Prostate gland (tissue), 2 donors: ENCODE measurements around the gene SST. TPM values are rescaled to one million over a fixed set of nuclear protein-coding genes. Genes with fewer than 3 reads are reported as not detected.

ENCODE experiments used
- DNase-seq: peaks from one replicate; pipeline ENCODE4 v3.0.0-alpha.2; 2019; ENCODE audit warnings: low spot score
- H3K27ac ChIP-seq, 2 donors: fragments of 200-600 bp; sonication (generic); 2 replicates each; pipeline ENCODE4 v1.5.1; 2017 to 2019
- H3K27me3 ChIP-seq: fragments of 200-600 bp; sonication (generic); replicated peaks from 2 replicates; pipeline ENCODE4 v1.5.1; 2019; ENCODE audit not compliant: insufficient read depth
- H3K36me3 ChIP-seq, 2 donors: fragments of 200-600 bp; sonication (generic); 1 replicate in 1 of 2; 2 replicates in 1 of 2; pipeline versions ENCODE4 v1.5.1 to v1.8.1; 2017 to 2019
- H3K4me1 ChIP-seq: fragments of 200-600 bp; sonication (generic); replicated peaks from 2 replicates; pipeline ENCODE4 v1.5.1; 2019
- H3K4me3 ChIP-seq, 2 donors: fragments of 200-600 bp; sonication (generic); 2 replicates each; pipeline ENCODE4 v1.5.1; 2017 to 2019
- H3K9me3 ChIP-seq: fragments of 200-600 bp; sonication (generic); 2 replicates; pipeline ENCODE4 v1.5.1; 2017
- CTCF ChIP-seq, 4 experiments: fragments of 200-600 bp in 2 of 4; fragments of 450-650 bp in 2 of 4; sonication (generic) in 2 of 4; IDR thresholded peaks; 1 replicate in 3 of 4; 2 replicates in 1 of 4; pipeline ENCODE4 v1.5.1; 2016 to 2019; ENCODE audit warnings: antibody characterized with exemption in 4 of 4, mild to moderate bottlenecking in 2 of 4, moderate library complexity in 2 of 4
- POLR2A ChIP-seq: fragments of 450-650 bp; IDR thresholded peaks from one replicate; pipeline ENCODE4 v1.6.1; 2016; ENCODE audit warnings: antibody characterized with exemption, mild to moderate bottlenecking
- POLR2AphosphoS5 ChIP-seq: sonication (generic); formaldehyde crosslinking; IDR thresholded peaks from one replicate; pipeline ENCODE4 v1.6.1; 2017; ENCODE audit warnings: antibody characterized with exemption
- WGBS: methylation state at CpG from one replicate; pipeline ENCODE4 v1.1.5; 2018; 5-methylcytosine and 5-hydroxymethylcytosine counted together
- intact Hi-C: fragments of 100-400 bp; cut with DNase I; formaldehyde crosslinking; loops from one replicate; pipeline ENCODE4 v1.14.2; 2022
- total RNA-seq, 2 donors: library from RNA; depleted of rRNA; stranded (reverse); fragments of >200 nt; gene quantifications; one replicate each; pipeline ENCODE4 v1.1.0, GENCODE V29; 2016

The SST gene
- total RNA-seq, 2 donors from 2014 or later: not detected

GRCh38 chr3:187642861-187643260 lies 27.3 kb downstream of the SST start:
- WGBS: 69% methylated on average over 5 of the region's 5 CpGs
- DNase-seq: no peak
- H3K27ac ChIP-seq: no peak overlapping the region
- no peaks in the 10 kb centered on the region for H3K9me3 ChIP-seq
- H3K4me1 ChIP-seq: no peaks in the 10 kb centered on the region
- H3K4me3 ChIP-seq: no peak overlapping the region
- no peaks in the 10 kb centered on the region for H3K36me3 ChIP-seq
- H3K27me3 ChIP-seq: no peaks in the 10 kb centered on the region
- no peak for TF ChIP-seq POLR2A
- TF ChIP-seq POLR2AphosphoS5: no peak
- no peak for TF ChIP-seq CTCF (IDR thresholded peaks at IDR 0.05)
- intact Hi-C loops: no loop called here

GRCh38 chr3:187641320-187642016 lies 28.7 kb downstream of the SST start:
- 44% methylated on average over 2 of the region's 2 CpGs for whole genome bisulfite sequencing
- Histone ChIP-seq H3K4me1 (no peaks in the 10 kb centered on the region), H3K27ac (no peak overlapping the region), H3K27me3 (no peaks in the 10 kb centered on the region), H3K9me3 (no peaks in the 10 kb centered on the region), H3K4me3 (no peak overlapping the region), H3K36me3 (no peaks in the 10 kb centered on the region)
- TF ChIP-seq POLR2A (no peak), CTCF (IDR thresholded peaks at IDR 0.05) (no peak), POLR2AphosphoS5 (peak; percentile 23)
- intact Hi-C loops: no loop called here
- no peak for DNase-seq

GRCh38 chr3:187640569-187641059 lies 29.6 kb downstream of the SST start:
- Histone ChIP-seq H3K27ac (no peak overlapping the region), H3K27me3 (no peaks in the 10 kb centered on the region), H3K36me3 (no peaks in the 10 kb centered on the region), H3K4me3 (no peak overlapping the region), H3K4me1 (no peaks in the 10 kb centered on the region), H3K9me3 (no peaks in the 10 kb centered on the region)
- intact Hi-C loops: no loop called here
- 28% methylated on average over 2 of the region's 2 CpGs for WGBS
- DNase-seq: no peak
- TF ChIP-seq POLR2A (no peak), CTCF (IDR thresholded peaks at IDR 0.05) (no peak), POLR2AphosphoS5 (no peak)

GRCh38 chr3:187639927-187640568 lies 30.1 kb downstream of the SST start:
- H3K9me3 ChIP-seq: no peaks in the 10 kb centered on the region
- H3K27ac ChIP-seq: no peak overlapping the region
- H3K36me3 ChIP-seq: no peaks in the 10 kb centered on the region
- no peak overlapping the region for H3K4me3 ChIP-seq
- TF ChIP-seq POLR2AphosphoS5 (peak; percentile 23), CTCF (IDR thresholded peaks at IDR 0.05) (no peak), POLR2A (no peak)
- no peak for DNase-seq
- H3K4me1 ChIP-seq: no peaks in the 10 kb centered on the region
- intact Hi-C loops: no loop called here
- no peaks in the 10 kb centered on the region for H3K27me3 ChIP-seq
- 44% methylated on average over 5 of the region's 5 CpGs for WGBS

GRCh38 chr3:187636528-187636927 lies 33.7 kb downstream of the SST start:
- no peaks in the 10 kb centered on the region for H3K27me3 ChIP-seq
- H3K27ac ChIP-seq: no peak overlapping the region
- intact Hi-C loops: no loop called here
- TF ChIP-seq POLR2A (no peak), POLR2AphosphoS5 (peak; percentile 37)
- no peaks in the 10 kb centered on the region for H3K4me1 ChIP-seq
- DNase-seq: no peak
- H3K36me3 ChIP-seq: no peaks in the 10 kb centered on the region
- no peaks in the 10 kb centered on the region for H3K9me3 ChIP-seq
- H3K4me3 ChIP-seq: no peak overlapping the region
